Measurements from ENCODE around the gene SCAMP1.

GRCh38 chr5:78519198-78519941, 159.0 kb downstream of the SCAMP1 start:
- TF ChIP-seq, protein P1, sequence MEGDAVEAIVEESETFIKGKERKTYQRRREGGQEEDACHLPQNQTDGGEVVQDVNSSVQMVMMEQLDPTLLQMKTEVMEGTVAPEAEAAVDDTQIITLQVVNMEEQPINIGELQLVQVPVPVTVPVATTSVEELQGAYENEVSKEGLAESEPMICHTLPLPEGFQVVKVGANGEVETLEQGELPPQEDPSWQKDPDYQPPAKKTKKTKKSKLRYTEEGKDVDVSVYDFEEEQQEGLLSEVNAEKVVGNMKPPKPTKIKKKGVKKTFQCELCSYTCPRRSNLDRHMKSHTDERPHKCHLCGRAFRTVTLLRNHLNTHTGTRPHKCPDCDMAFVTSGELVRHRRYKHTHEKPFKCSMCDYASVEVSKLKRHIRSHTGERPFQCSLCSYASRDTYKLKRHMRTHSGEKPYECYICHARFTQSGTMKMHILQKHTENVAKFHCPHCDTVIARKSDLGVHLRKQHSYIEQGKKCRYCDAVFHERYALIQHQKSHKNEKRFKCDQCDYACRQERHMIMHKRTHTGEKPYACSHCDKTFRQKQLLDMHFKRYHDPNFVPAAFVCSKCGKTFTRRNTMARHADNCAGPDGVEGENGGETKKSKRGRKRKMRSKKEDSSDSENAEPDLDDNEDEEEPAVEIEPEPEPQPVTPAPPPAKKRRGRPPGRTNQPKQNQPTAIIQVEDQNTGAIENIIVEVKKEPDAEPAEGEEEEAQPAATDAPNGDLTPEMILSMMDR (IDR thresholded peaks at IDR 0.05): no peak
- TF ChIP-seq POLR2A (IDR thresholded peaks at IDR 0.05): no peak

Measured in lower leg skin (tissue), 3 donors.